ENCODE results near the gene GPR146. TPM values are rescaled to one million over a fixed set of nuclear protein-coding genes. Genes with fewer than 3 reads are reported as not detected.

GPR146 gene
- total and polyA plus RNA-seq, 2 of the 4 experiments (the other 2 are of a cell fraction): 2.2 to 3.4 TPM

DNA sequence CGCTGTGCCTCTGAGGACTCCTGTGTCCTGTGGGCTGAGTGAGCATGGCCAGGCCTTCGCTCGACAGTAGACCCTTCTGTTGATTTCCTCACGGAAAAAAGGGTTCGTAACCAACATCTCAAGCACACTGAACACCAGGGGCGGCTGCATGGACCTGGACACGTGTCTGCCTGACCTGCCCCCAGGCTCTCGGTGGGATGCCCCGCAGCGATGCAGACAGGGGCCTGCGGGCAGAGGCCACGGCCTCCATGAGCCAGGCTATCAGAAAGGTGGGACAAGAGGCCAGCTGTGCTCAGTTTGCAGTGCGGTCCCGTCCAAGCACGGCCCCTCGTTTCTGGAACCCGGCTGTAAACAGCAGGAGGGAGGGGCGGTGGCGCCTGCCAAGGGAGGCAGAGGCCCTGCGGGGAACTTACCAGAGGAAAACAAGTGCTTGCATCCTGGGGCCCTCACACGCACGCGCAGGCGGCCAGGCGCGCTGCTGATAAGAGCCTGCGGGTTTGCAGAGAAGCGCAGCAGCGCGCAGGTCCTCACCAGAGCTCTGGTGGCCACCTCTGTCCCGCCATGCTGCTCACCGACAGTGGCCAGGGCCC lies 10.6 kb downstream of the GPR146 start:
- intact Hi-C loops (cut with micrococcal nuclease) (no loop called here), dilution Hi-C loops (cut with HindIII; ENCODE audit: low sequenced_read_pairs, unreplicated experiment) (no loop called here), in situ Hi-C loops (cut with MboI; ENCODE audit: low sequenced_read_pairs) (no loop called here)
- WGBS, 2 experiments (ENCODE audit: extremely low coverage in 2 of 2, insufficient read length in 1 of 2): 50% methylated on average over 18 of the region's 32 CpGs; no CpG with 5 or more reads in 1 of the 2 experiments
- no peak overlapping the region for H3K23ac ChIP-seq (ENCODE audit: low read depth, low read length)
- H3K79me1 ChIP-seq (ENCODE audit: low read depth in 1 of 2, low read length in 2 of 2): peaks cover 0 to 8% of the 10 kb centered on the region in 2 experiments; a peak in 1 of 4 replicates
- H3K9me3 ChIP-seq (ENCODE audit: control insufficient read depth, insufficient read depth, low read length): no peaks in the 10 kb centered on the region
- no TSS peak for BruUV-seq (replicated peaks)
- H3K14ac ChIP-seq (replicated peaks; ENCODE audit: low read depth, low read length): no peak overlapping the region
- H3K9me1 ChIP-seq (ENCODE audit: insufficient read depth, low read length): peaks cover 4% of the 10 kb centered on the region; the same call in 1 of the 2 replicates
- CTCF ChIA-PET: interaction anchor here (1.2 kb wide), 1 partner anchor 10 kb away, joined by 4 read pairs; the partner anchor contains the start of gene GPR146
- no peak overlapping the region for H4K5ac ChIP-seq (ENCODE audit: low read depth, low read length)
- no peak overlapping the region for H2BK15ac ChIP-seq (ENCODE audit: low read depth, low read length)
- H2AFZ ChIP-seq (replicated peaks; ENCODE audit: low read length, poor library complexity): peak overlapping the region; percentile 43
- H2BK5ac ChIP-seq (ENCODE audit: low read depth, low read length, poor library complexity, severe bottlenecking): no peak overlapping the region
- TF ChIP-seq CHD1 (IDR thresholded peaks at IDR 0.05; ENCODE audit: low read depth, low read length) (no peak), POLR2A (IDR thresholded peaks at IDR 0.05; ENCODE audit: low read depth, low read length) (no peak), MAFK (IDR thresholded peaks at IDR 0.05; ENCODE audit: low read depth, low read length) (no peak), RFX5 (IDR thresholded peaks at IDR 0.05; ENCODE audit: low read depth, low read length) (no peak), SMC3 (IDR thresholded peaks at IDR 0.05; ENCODE audit: low read depth, low read length) (no peak), MXI1 (IDR thresholded peaks at IDR 0.05; ENCODE audit: borderline replicate concordance, low read depth, low read length) (no peak), FOS (IDR thresholded peaks at IDR 0.05; ENCODE audit: low read depth, low read length) (no peak), MAZ (IDR thresholded peaks at IDR 0.05; ENCODE audit: borderline replicate concordance, low read depth, low read length) (no peak), BHLHE40 (IDR thresholded peaks at IDR 0.05; ENCODE audit: low read depth, low read length) (no peak), RCOR1 (IDR thresholded peaks at IDR 0.05; ENCODE audit: insufficient replicate concordance, low read length) (no peak), NFE2L2 (IDR thresholded peaks at IDR 0.05; ENCODE audit: low read depth, low read length) (no peak), CEBPB (IDR thresholded peaks at IDR 0.05; ENCODE audit: low read depth, low read length) (no peak), RAD21 (IDR thresholded peaks at IDR 0.05; ENCODE audit: low read length) (no peak)
- TF ChIP-seq, protein P1, sequence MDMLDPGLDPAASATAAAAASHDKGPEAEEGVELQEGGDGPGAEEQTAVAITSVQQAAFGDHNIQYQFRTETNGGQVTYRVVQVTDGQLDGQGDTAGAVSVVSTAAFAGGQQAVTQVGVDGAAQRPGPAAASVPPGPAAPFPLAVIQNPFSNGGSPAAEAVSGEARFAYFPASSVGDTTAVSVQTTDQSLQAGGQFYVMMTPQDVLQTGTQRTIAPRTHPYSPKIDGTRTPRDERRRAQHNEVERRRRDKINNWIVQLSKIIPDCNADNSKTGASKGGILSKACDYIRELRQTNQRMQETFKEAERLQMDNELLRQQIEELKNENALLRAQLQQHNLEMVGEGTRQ (IDR thresholded peaks at IDR 0.05; ENCODE audit: low read depth, low read length): no peak
- TF ChIP-seq, protein P2, sequence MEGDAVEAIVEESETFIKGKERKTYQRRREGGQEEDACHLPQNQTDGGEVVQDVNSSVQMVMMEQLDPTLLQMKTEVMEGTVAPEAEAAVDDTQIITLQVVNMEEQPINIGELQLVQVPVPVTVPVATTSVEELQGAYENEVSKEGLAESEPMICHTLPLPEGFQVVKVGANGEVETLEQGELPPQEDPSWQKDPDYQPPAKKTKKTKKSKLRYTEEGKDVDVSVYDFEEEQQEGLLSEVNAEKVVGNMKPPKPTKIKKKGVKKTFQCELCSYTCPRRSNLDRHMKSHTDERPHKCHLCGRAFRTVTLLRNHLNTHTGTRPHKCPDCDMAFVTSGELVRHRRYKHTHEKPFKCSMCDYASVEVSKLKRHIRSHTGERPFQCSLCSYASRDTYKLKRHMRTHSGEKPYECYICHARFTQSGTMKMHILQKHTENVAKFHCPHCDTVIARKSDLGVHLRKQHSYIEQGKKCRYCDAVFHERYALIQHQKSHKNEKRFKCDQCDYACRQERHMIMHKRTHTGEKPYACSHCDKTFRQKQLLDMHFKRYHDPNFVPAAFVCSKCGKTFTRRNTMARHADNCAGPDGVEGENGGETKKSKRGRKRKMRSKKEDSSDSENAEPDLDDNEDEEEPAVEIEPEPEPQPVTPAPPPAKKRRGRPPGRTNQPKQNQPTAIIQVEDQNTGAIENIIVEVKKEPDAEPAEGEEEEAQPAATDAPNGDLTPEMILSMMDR (conservative IDR thresholded peaks at IDR 0.05; ENCODE audit: low read depth, low read length): no peak
- TF ChIP-seq, protein P3, sequence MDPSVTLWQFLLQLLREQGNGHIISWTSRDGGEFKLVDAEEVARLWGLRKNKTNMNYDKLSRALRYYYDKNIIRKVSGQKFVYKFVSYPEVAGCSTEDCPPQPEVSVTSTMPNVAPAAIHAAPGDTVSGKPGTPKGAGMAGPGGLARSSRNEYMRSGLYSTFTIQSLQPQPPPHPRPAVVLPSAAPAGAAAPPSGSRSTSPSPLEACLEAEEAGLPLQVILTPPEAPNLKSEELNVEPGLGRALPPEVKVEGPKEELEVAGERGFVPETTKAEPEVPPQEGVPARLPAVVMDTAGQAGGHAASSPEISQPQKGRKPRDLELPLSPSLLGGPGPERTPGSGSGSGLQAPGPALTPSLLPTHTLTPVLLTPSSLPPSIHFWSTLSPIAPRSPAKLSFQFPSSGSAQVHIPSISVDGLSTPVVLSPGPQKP (IDR thresholded peaks at IDR 0.05; ENCODE audit: borderline replicate concordance, low read depth, low read length): no peak
- H3K27me3 ChIP-seq (ENCODE audit: control insufficient read depth, insufficient read depth, low read length): no peaks in the 10 kb centered on the region
- no peak overlapping the region for H4K8ac ChIP-seq (ENCODE audit: low read depth in 2 of 2, low read length in 2 of 2)
- no peak overlapping the region for H3K4ac ChIP-seq (ENCODE audit: low read depth, low read length)
- H3K27ac ChIP-seq (ENCODE audit: insufficient read depth, low read length): no peak overlapping the region
- POLR2A ChIA-PET (ENCODE audit: unreplicated experiment): no interaction called here
- peaks cover 7% of the 10 kb centered on the region; the same call in 1 of the 2 replicates for H3K4me1 ChIP-seq (ENCODE audit: control insufficient read depth, insufficient read depth, low read length)
- peak; percentile 26 for DNase-seq
- no peak overlapping the region for H3K56ac ChIP-seq (ENCODE audit: extremely low read depth, insufficient read depth, low read length)
- H4K20me1 ChIP-seq (ENCODE audit: insufficient read depth, low read length): peaks cover 47% of the 10 kb centered on the region
- H3K36me3 ChIP-seq (ENCODE audit: control insufficient read depth, insufficient read depth, low read length): peaks cover 3% of the 10 kb centered on the region; the same call in 1 of the 2 replicates
- H2BK120ac ChIP-seq (ENCODE audit: low read depth, low read length): no peak overlapping the region
- H2AK9ac ChIP-seq (replicated peaks; ENCODE audit: low read depth, low read length, poor library complexity): no peak overlapping the region
- no peak overlapping the region for H3K9ac ChIP-seq (ENCODE audit: low read depth, low read length)
- H4K91ac ChIP-seq (ENCODE audit: insufficient read depth, low read depth, low read length): no peak overlapping the region
- no peak; the same call in 1 of the 2 replicates for ATAC-seq (ENCODE audit: low read depth)
- H2AK5ac ChIP-seq (ENCODE audit: low read depth, low read length): no peak overlapping the region
- no peak overlapping the region for H3K18ac ChIP-seq (ENCODE audit: low read depth, low read length)
- no peak overlapping the region for H2BK20ac ChIP-seq (ENCODE audit: low read depth, low read length)
- no peak overlapping the region for H3K4me3 ChIP-seq (ENCODE audit: insufficient read depth, low read depth, low read length)
- no peak overlapping the region for H3K4me2 ChIP-seq (ENCODE audit: low read depth, low read length)
